D721Med (cell line): ENCODE results near the gene P2RX3.

ENCODE experiments used
- DNase-seq: peaks from one replicate; pipeline ENCODE4 v3.0.0; 2011; ENCODE audit warnings: low spot score; ENCODE audit not compliant: insufficient read length
- FAIRE-seq: peaks from 2 replicates; lab custom pipeline; 2011; peaks lifted over from hg19 to GRCh38; lab: Jason Lieb, UNC
- CTCF ChIP-seq: IDR thresholded peaks from 2 replicates; pipeline ENCODE4 v1.5.1; 2012; ENCODE audit warnings: mild to moderate bottlenecking, control low read depth; ENCODE audit not compliant: insufficient read depth; ENCODE audit errors: missing control alignments

P2RX3 gene

GRCh38 chr11:57322256-57323166, 15.6 kb upstream of the P2RX3 start:
- FAIRE-seq = no peak
- no peak for DNase-seq
- no peak for TF ChIP-seq CTCF

GRCh38 chr11:57323167-57323854, 14.8 kb upstream of the P2RX3 start:
- TF ChIP-seq CTCF = no peak
- FAIRE-seq = no peak
- no peak for DNase-seq

- no peak for FAIRE-seq
- no peak for DNase-seq
- no peak for TF ChIP-seq CTCF
These were observed 14.3 kb upstream of the P2RX3 start for GRCh38 chr11:57323855-57324153.

GRCh38 chr11:57324154-57324885, 13.8 kb upstream of the P2RX3 start:
- FAIRE-seq (no peak), DNase-seq (peak; percentile 49)
- TF ChIP-seq CTCF = no peak

- no peak for FAIRE-seq
- no peak for TF ChIP-seq CTCF
- peak; percentile 93 for DNase-seq
These were observed 13.0 kb upstream of the P2RX3 start, which contains the start of gene TNKS1BP1 for GRCh38 chr11:57324886-57325734. Gene TNKS1BP1 (minus strand): TSS chr11:57324952. CDS start chr11:57321885, 3,067 bp downstream.

GRCh38 chr11:57325735-57326048, 12.5 kb upstream of the P2RX3 start:
- FAIRE-seq (no peak), DNase-seq (no peak)
- TF ChIP-seq CTCF = no peak
